CD4-positive, alpha-beta T cell treated with Interferon gamma for 1 hour (primary cell): ENCODE measurements around the gene NUAK2.
A peak's percentile ranks its signal among the peaks of the same experiment; 100 is the strongest.
"Not testable (repeated sequence)": the region's sequence is repeated elsewhere in the genome, so short reads cannot be mapped to it uniquely, and the experiment has no call there.

Source experiments
- DNase-seq: peaks from one replicate; pipeline ENCODE4 v3.0.0-alpha.2; 2020

NUAK2 gene

GRCh38 chr1:205321162-205321958 lies at the start of gene NUAK2:
NUAK2 (minus strand) TSS chr1:205321745; CDS start chr1:205321628, 117 bp downstream.
- DNase-seq, result peak; percentile 85

- no peak for DNase-seq
Observed at GRCh38 chr1:205370780-205371179, 49.2 kb upstream of the NUAK2 start.

GRCh38 chr1:205369701-205370123 lies 48.2 kb upstream of the NUAK2 start:
- DNase-seq, result no peak

GRCh38 chr1:205368478-205368877 lies 46.9 kb upstream of the NUAK2 start:
- no peak for DNase-seq

- DNase-seq, result no peak
Observed at GRCh38 chr1:205365945-205366463, 44.5 kb upstream of the NUAK2 start.

- DNase-seq, result not testable (repeated sequence)
Observed at GRCh38 chr1:205365086-205365485, 43.5 kb upstream of the NUAK2 start.

GRCh38 chr1:205360891-205361290 lies 39.3 kb upstream of the NUAK2 start:
- DNase-seq, result no peak

GRCh38 chr1:205359771-205360565 lies 38.4 kb upstream of the NUAK2 start:
- DNase-seq, result no peak

GRCh38 chr1:205358579-205358978 lies 37.0 kb upstream of the NUAK2 start:
- no peak for DNase-seq

GRCh38 chr1:205357567-205357966 lies 36.0 kb upstream of the NUAK2 start:
- no peak for DNase-seq

- no peak for DNase-seq
Observed at GRCh38 chr1:205356440-205357139, 35.0 kb upstream of the NUAK2 start, which contains the start of gene KLHDC8A. KLHDC8A (minus strand) TSS chr1:205356922; CDS start chr1:205343604, 13,318 bp downstream.

- no peak for DNase-seq
Observed at GRCh38 chr1:205355075-205355453, 33.5 kb upstream of the NUAK2 start.

- peak; percentile 37 for DNase-seq
Observed at GRCh38 chr1:205354259-205355074, 32.9 kb upstream of the NUAK2 start.

- DNase-seq, result no peak
Observed at GRCh38 chr1:205353612-205354011, 32.1 kb upstream of the NUAK2 start.

GRCh38 chr1:205353191-205353590 lies 31.6 kb upstream of the NUAK2 start:
- DNase-seq, result no peak

- no peak for DNase-seq
Observed at GRCh38 chr1:205351984-205352713, 30.6 kb upstream of the NUAK2 start.

- no peak for DNase-seq
Observed at GRCh38 chr1:205350691-205351141, 29.2 kb upstream of the NUAK2 start.

- no peak for DNase-seq
Observed at GRCh38 chr1:205350124-205350523, 28.6 kb upstream of the NUAK2 start.

GRCh38 chr1:205348554-205349487 lies 27.3 kb upstream of the NUAK2 start:
- DNase-seq, result no peak

- no peak for DNase-seq
Observed at GRCh38 chr1:205346956-205347574, 25.5 kb upstream of the NUAK2 start.
